Inflammatory macrophage (primary cell): ENCODE measurements around the gene RNF20.
"Not testable (repeated sequence)": the region's sequence is repeated elsewhere in the genome, so short reads cannot be mapped to it uniquely, and the experiment has no call there.

Experiments
- DNase-seq, 2 donors: peaks; one replicate each; pipeline ENCODE4 v3.0.0-alpha.2; 2020 to 2022
- total RNA-seq, 18 experiments: gene quantifications; one replicate each; lab custom pipeline; 2026; ENCODE audit warnings: mixed read lengths in 6 of 18, inconsistent platforms in 2 of 18; lab: John Stamatoyannopoulos, UW

RNF20 gene, protein sequence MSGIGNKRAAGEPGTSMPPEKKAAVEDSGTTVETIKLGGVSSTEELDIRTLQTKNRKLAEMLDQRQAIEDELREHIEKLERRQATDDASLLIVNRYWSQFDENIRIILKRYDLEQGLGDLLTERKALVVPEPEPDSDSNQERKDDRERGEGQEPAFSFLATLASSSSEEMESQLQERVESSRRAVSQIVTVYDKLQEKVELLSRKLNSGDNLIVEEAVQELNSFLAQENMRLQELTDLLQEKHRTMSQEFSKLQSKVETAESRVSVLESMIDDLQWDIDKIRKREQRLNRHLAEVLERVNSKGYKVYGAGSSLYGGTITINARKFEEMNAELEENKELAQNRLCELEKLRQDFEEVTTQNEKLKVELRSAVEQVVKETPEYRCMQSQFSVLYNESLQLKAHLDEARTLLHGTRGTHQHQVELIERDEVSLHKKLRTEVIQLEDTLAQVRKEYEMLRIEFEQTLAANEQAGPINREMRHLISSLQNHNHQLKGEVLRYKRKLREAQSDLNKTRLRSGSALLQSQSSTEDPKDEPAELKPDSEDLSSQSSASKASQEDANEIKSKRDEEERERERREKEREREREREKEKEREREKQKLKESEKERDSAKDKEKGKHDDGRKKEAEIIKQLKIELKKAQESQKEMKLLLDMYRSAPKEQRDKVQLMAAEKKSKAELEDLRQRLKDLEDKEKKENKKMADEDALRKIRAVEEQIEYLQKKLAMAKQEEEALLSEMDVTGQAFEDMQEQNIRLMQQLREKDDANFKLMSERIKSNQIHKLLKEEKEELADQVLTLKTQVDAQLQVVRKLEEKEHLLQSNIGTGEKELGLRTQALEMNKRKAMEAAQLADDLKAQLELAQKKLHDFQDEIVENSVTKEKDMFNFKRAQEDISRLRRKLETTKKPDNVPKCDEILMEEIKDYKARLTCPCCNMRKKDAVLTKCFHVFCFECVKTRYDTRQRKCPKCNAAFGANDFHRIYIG
- 20.8 to 89.0 (median 64.6) reads per million in 18 experiments for total RNA-seq

DNA sequence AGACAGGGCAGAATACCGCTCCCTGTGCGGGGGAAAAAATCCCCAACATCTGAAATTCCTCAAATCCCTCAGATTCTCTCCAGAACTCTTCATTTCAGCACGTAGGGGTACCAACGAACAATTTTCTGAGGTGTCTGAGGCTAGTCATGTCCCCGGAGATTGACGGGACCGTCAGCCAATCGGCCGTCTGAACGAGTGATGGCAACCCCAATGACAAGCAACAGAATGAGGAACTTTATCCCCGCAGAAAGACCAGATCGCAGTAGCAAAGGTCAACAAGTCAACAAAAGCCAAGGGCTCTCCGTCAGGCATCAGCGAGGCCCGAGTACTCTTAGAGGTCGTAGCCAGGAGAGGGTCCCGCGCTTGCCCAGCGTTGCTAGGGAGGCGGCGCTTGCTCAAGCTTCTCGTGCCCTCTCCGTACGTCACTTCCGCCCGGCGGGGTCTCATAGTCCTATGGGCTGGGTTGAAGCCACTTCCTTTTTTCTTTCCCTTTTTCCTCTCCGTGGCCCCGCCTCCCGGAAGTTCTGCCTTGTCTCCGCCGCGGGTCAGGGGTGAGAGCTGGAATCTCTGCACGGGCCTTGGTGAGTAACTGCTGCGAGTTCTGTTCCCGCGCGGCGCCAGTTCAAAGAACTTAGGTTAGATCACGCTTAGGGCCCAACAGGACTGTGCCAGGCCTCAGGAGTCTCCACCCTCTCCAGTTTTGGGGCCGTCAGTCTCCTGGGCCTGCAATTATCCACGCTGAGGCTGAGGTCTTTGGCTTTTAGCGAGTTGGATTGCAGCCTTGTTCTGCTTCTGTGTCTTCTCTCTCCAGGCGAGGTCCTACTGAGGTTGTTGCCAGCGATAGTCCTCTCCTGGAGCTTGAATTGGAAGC, at the start of gene RNF20:
Gene RNF20 (plus strand): TSS at position 520 of the 871 bp plus-strand sequence. CDS start 1,571 bp downstream, outside the sequence.
- DNase-seq, result peak; percentile 98

DNA sequence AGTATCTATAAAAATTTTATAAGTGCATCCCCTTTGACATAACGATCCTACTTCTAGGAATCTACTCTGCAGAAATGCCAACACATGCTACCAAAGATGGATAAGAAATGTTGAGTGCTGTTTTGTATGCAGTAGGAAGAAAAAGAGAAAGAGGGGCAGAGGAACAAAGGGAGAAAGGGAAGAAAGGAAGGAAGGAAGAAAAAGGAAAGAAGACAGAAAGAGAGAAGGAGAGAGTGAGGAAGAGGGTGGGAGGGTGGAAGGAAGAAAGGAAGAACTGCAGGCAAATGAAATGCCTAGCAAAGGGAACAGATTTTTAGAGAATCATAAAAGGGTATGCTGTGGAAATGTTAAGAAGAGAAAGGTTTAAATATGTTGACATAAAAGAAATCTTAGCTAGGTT, 49.6 kb upstream of the RNF20 start:
- DNase-seq, result no peak

DNA sequence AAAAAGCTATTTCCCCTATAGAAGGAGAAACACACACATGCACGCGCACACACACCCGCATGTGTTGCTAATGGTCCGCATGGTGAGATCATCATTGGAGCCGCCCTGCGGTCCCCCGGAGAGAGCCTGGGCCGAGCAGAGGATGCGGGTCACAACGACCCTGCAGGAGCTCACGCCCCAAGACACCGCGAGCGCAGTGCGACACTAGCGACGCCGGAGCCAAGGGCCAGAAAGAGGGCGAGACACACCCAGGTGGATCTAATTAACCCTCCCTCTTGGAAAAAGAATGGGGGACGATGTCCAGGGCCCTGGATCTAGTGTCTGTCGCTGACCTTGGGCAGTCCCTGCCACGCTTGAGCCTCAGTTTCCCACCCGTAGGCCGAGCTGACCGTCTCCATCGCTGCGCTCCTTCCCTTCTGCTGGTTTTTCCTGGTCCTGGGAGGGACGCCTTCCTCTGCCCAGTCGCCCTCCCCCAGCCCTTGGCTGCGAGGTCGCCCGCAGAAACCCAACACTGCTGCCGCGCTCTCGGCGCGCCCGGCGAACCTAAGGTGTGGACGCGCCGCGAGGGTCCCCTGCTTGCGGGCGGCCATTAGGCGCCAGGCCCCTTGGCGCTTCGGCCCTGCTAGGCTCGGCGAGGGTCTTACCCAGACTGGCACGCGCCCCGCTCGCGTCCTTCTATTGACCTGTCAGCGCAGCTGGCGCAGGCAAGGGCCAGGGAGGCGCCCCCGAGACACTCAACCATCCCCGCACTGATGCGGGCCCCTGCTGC, 47.5 kb upstream of the RNF20 start:
- DNase-seq, result no peak

DNA sequence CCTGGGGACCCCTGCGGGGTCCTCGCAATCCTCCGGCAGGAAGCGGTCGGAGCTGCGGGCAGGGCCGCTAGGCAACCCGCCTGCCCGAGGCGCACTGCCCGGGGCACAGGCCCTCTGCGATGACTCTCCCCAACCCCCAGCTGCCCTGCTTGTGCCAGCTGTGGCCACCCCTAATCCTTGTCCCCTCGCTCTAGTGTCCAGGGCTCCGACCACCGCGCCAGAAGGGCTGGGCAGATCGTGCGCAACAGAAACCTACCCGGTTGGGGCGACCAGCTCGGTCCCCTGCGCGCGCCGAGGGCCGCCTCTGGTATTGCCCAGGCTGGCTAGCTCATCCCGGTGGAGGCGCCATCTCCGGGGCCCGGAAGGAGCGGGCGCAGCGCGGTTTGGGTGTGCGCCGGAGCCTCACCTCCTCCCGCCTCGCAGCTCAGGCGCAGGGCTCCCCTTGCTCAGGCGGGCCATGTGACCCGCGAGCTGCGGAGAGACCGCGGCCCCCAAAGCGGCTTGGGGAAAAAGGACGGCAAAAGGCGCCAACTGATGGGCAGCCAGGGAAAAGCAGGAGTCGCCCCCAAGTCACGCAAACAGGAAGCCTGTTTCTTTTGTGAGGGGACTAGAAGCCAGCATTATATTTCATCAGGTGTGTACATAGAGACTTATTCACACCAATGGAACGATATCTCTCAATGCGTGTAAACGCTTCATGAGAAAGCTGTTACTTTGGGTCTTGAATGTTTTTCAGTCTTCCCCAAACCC, 46.8 kb upstream of the RNF20 start:
- no peak for DNase-seq

DNA sequence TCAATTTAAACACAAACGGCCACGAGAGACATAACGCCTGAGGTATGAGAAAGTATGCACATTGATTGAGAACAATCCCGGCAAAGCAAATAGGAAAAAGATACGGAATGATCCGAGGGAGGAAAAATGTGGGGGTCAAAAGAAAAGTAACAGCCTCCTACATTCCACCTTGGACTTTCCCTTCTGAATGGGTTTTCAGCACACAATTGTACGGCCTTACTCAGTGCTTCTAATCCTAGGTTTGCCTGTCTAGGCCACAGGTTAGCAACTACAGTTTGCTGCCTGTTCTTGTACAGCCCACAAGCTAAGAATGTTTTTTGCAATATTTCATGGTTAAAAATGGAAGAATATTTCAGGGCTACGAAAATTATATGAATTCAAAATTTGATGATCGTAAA, 46.2 kb upstream of the RNF20 start:
- DNase-seq, result no peak

DNA sequence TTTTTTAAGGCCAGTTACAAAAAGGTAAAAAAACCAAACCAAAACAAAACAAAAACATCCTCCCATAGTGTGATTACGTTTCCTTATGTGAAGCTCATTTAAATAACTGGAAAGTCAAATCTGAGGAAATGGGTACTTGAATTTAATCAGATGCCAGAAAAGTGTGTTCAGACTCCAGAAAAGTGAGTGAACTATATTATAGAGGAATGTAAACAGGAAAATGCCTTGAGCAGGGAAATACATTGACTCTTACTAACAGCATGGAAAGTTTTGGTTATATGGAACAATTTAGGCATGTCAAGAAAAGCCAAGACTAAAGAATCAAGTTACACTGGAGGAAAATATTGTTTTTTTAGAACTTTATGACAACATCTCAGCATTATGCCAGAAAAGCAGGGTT, 37.8 kb upstream of the RNF20 start:
- DNase-seq, result no peak

DNA sequence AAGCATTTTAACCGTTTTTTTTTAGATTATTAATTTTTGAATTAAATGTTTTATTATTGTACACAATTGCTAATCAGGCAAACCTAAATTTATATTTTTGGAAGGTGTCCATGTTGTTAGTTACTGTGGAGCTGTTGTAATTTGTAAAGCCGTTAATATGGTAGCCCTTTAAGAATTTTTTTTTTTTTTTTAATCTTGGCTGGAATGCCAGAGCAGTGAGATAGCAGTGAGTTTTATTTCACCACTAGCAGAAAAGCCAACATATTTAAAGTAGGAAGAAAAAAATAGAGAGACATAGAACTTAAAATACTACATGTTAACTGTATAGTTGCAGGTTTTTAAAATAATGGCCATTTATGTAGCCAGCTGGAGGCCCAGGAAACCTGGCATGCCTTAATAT, 35.3 kb upstream of the RNF20 start:
- DNase-seq, result no peak

DNA sequence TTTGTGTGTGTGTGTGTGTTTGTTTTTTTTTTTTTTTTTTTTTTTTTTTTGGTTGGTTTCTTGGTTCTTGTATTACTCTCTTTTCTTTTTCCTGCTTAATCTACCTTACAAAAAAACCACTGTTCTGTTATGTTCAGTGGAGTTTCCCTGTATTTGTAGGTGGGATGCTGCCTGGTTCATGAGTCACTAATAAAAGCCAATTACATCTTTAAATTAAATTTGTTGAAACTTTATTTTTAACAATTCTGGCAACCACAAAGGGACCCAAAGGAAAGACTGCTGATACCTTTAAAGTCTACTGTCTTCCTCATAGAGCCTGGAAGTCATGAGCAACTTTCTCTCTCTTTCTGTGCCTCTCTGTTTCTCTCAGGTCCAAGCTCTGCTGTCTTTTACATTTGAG, 29.5 kb upstream of the RNF20 start:
- DNase-seq, result no peak

DNA sequence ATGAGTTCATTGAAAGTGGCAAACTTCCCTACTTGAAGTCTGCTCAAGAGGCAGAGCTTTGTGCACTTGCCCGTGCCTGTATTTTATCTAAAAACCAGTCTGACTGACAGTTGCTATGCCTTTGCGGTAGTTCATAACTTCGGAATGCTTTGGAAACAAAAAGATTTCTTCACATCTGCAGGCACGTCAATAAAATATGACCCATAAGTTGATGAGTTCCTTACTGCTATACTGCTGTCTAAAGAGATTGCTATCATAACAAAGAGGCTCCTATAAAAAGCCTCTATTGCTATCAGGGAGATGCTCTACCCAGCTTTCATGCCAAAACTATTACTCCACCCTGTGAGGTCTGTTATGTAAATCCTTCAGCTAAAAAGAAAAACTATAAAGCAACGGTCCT, 25.4 kb upstream of the RNF20 start:
- DNase-seq, result no peak

DNA sequence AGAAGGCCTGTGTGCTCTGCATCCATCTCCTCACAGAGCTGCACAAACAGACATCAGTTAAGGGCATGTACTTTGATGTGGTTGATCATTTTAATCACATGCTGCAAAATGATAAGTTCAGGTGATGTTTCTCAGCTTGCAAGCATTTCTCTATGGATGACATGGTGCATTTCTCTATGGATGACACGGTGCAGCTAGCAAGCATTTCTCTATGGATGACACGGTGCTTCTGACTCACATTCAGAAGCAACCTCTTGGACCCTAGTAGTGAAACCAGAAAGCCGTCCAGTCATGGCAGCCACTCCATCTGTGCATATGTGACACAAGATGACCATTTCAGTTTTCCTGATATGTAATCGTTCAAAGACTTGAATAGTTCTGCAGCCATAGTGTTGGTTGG, 24.1 kb upstream of the RNF20 start:
- no peak for DNase-seq

DNA sequence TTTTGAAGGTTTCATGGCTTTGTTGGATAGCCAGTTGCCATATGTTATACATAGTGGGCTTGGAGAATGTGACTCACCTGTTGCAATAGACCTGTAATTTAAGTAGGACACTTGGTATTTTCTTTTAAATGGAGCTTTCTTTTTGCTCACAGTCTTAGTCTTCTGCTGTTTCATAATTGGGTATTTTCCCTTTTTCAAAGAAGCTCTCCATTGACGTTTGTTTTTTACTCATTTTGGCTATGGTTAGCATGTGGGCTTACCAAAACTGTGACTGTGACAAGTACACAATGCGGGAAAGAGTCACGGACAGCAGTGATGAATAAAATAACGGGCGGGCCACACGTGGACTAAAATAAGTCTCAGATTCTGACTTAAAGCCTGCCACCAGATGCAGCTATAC, 23.2 kb upstream of the RNF20 start:
- no peak for DNase-seq

DNA sequence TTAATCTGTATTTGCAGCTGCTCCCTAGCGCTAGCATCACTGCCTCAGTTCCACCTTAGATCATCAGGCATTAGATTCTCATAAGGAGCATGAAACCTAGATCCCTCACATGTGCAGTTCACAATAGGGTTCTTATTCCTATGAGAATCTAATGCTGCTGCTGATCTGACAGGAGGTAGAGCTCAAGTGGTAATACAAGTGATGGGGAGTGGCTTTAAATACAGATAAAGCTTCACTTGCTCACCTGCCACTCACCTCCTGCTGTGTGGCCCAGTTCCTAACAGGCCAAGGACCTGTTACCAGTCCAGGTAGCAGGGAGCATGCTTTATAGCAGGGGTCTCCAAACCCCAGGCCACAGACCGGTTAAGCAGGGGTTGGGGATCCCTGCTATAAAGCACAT, 22.6 kb upstream of the RNF20 start:
- DNase-seq, result no peak

DNA sequence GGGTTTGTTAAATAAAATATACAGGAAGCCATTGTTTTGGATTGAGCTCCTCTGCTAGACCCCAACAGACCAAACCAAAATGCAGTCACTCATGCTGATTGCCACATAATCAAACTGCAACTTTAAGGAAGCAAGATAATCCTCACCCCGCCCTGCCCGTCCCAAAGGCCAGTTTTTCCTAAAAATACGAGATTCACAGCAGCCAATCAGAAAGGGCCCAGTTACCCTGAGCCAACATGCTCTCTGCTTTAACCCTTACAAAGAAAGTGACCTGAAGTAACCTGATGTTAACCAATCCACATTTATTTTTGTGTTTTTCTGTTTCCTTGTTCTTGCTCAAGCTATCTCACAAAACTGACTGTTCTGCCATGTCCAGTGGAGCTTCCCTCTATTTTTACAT, 21.5 kb upstream of the RNF20 start:
- no peak for DNase-seq

DNA sequence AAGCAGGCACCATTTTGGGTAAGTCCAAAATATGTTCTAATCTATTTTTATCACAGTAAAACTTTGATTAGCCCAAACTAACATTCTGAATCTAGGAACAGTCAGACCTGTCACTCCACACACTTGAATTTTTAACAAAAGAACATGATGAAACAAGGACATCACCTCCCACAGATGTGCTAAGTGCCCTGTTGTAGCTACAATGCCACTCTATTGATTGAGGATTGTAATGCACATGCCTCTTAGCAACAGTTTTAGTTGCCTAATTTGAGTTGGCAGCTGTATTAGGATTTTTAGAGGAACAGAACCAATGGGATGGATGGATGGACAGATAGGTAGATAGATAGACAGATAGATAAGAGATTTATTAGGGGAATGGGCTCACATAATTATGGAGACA, 20.3 kb upstream of the RNF20 start:
- DNase-seq, result no peak

DNA sequence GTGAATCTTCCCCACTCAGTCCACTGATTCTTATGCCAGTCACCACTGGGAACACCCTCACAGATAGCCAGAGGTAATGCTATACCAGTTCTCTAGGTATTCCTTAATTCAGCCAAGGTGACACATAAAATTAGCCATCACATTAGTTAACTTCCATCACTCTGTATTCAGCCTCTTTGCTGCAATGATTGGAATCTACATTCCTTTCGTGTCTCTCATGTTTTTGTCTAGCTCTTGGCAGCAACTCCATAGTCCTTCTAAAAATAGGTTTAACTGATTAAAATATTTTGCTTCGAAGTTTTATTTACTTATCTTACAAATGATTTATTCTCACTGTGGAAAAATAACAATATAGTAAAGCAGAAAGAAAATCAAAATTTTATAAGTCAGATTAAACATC, 19.6 kb upstream of the RNF20 start:
- no peak for DNase-seq

DNA sequence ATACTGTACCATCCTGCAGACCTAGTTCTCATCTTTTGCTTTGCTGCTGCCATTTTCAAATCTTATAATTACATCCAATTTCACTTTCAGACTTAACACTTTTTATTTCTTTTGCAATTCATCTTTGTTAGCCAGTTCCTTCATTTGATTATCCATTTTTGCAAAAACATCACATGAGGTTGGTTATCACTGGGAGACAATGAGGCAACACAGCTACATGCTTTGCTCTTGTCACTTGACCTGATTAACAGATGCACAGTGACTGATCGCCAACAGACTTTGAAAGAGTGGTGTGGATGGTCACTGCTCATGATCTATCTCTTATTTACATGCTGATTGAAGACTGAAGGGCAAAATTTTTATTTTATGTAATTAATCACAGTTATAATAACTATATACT, 17.0 kb upstream of the RNF20 start:
- DNase-seq, result no peak

DNA sequence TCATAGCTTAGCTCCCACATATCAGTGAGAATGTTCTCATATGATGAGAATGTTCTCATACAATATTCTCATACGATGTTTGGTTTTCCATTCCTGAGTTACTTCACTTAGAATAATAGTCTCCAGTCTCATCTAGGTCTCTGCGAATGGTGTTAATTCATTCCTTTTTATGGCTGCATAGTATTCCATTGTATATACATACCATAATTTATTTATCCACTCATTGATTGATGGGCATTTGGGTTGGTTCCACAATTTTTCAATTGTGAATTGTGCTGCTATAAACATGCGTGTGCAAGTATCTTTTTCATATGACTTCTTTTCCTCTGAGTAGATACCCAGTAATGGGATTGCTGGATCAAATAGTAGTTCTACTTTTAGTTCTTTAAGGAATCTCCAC, 15.2 kb upstream of the RNF20 start:
- DNase-seq, result not testable (repeated sequence)

DNA sequence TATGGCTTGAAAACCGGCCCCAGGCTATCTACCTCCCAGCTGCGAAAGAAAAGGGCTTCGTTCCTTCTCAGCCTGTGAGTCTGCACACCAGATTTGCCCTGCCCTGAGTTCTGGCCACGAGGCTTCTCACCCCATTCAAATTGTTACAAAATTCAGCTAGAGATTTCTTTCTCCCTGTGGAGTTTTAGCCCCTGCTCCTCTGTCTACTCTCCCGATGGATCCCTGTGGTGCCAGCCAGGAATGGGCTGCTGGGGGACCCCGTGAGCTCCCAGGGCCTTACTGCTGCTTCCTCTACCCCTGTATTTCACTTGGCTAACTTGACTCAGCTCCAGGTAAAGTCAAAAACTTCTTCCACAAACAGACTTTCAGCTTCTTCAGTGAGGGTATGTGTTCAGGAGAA, 9.3 kb upstream of the RNF20 start:
- DNase-seq, result no peak

DNA sequence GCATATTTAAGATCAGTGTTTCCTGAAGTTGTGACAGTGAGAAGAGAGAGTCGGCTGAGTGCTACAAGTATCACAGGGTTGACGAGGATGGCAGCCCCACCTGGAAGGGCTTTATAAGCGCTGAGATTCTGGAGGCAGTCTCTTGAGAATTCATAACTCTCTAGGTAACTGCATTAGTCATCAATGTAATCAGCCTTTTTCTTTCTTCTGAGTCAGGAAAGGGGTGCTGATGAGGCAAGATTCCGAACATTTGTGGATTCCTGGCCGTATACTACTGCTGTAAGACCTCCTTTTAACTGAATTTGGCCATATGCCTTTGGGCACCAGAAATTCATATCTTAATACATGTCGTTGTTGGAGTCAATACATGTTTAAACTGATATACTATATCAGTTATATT, 6.6 kb upstream of the RNF20 start:
- DNase-seq, result no peak

DNA sequence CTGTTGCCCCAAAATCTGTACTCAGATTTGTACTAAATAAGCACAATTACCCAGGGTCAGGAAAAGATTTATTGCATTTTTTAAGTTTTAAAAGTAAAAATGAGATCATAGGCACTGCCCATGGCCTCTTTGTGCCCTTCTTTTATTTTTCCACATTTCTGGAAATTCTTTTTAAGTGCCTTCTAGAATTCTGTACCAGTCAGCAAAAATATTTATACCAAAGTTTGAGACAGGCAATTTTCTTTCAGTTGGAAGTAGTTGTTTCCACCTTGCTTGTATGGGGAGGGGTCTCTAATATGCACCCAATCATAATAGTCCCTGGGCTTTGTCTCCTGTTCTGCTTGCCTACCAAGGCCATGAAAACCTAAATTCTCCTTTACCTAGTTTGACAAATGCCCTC, 5.6 kb upstream of the RNF20 start:
- DNase-seq, result no peak

DNA sequence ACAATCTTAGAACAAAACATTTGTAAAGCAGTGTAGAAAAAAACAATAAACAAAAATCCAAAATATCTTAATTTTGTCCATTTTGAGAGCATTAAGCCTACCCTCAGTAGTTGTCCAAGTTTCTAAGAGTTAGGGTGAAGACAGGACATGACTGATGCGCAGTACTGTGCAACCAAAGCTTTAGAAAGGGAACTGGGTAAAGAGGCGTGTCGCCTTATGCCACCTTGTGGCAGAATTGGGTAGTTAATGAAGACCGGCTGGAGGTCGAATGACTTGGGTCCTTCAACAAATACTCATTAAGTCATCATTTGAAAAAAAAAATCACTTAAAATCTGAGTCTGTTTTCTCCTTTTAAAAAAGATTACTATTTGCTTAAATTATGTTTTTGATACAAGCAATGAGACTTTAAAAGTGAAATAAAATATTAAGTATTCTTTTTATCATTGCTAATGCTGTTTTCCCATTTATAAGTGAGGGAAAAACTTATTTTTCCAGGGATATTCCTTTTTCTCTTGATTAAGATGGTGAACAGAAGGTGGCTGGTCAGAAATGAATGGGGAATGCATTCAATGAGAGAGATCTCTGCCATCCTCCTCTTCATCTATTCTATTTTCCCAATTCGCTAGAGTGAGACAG, 3.5 kb upstream of the RNF20 start:
- peak; percentile 85 to 88 for DNase-seq
